MV-4-11 (cell line): ENCODE results near the gene KIAA0232.
"Not testable (repeated sequence)": the region's sequence is repeated elsewhere in the genome, so short reads cannot be mapped to it uniquely, and the experiment has no call there.

Source experiments
- DNase-seq: peaks from one replicate; lab custom pipeline; 2025; lab: John Stamatoyannopoulos, UW

Gene KIAA0232

GRCh38 chr4:6773616-6774540, 8.6 kb upstream of the KIAA0232 start:
- DNase-seq = peak; percentile 92

- DNase-seq = no peak
Observed at GRCh38 chr4:6775746-6776145, 6.8 kb upstream of the KIAA0232 start.

GRCh38 chr4:6776920-6777635, 5.4 kb upstream of the KIAA0232 start:
- no peak for DNase-seq

GRCh38 chr4:6777636-6778281, 4.8 kb upstream of the KIAA0232 start:
- DNase-seq = peak; percentile 84

- no peak for DNase-seq
Observed at GRCh38 chr4:6778435-6778834, 4.1 kb upstream of the KIAA0232 start.

GRCh38 chr4:6779667-6780565, 2.6 kb upstream of the KIAA0232 start:
- peak; percentile 84 for DNase-seq

- DNase-seq = no peak
Observed at GRCh38 chr4:6781113-6781512, 1.4 kb upstream of the KIAA0232 start.

- DNase-seq = no peak
Observed at GRCh38 chr4:6781561-6781960, 966 bp upstream of the KIAA0232 start.

- no peak for DNase-seq
Observed at GRCh38 chr4:6782846-6783110, 251 bp downstream of the KIAA0232 start.

GRCh38 chr4:6783111-6783981, 819 bp downstream of the KIAA0232 start:
- peak; percentile 79 for DNase-seq

- DNase-seq = no peak
Observed at GRCh38 chr4:6785572-6785925, 3.0 kb downstream of the KIAA0232 start.

GRCh38 chr4:6788123-6788522, 5.6 kb downstream of the KIAA0232 start:
- DNase-seq = peak; percentile 27

- DNase-seq = not testable (repeated sequence)
Observed at GRCh38 chr4:6791245-6791644, 8.7 kb downstream of the KIAA0232 start.

- DNase-seq = not testable (repeated sequence)
Observed at GRCh38 chr4:6791796-6792195, 9.3 kb downstream of the KIAA0232 start.

- no peak for DNase-seq
Observed at GRCh38 chr4:6794189-6794588, 11.7 kb downstream of the KIAA0232 start.

GRCh38 chr4:6795821-6796220, 13.3 kb downstream of the KIAA0232 start:
- no peak for DNase-seq

- DNase-seq = not testable (repeated sequence)
Observed at GRCh38 chr4:6797368-6797767, 14.8 kb downstream of the KIAA0232 start.

- no peak for DNase-seq
Observed at GRCh38 chr4:6799091-6799490, 16.6 kb downstream of the KIAA0232 start.

- DNase-seq = no peak
Observed at GRCh38 chr4:6802025-6802424, 19.5 kb downstream of the KIAA0232 start.

- DNase-seq = peak; percentile 5
Observed at GRCh38 chr4:6802626-6803025, 20.1 kb downstream of the KIAA0232 start.

GRCh38 chr4:6803246-6803645, 20.7 kb downstream of the KIAA0232 start:
- DNase-seq = no peak
